Duodenal mucosa (tissue), 2 donors: ENCODE results near the gene PWWP2B.
A peak's percentile ranks its signal among the peaks of the same experiment; 100 is the strongest.

Experiments used
- H3K27ac ChIP-seq: one replicate; pipeline ENCODE4 v1.7.0; 2013; ENCODE audit warnings: low read depth, low read length
- H3K27me3 ChIP-seq, 2 donors: one replicate each; pipeline ENCODE4 v1.7.0; 2013; ENCODE audit warnings: low read length in 2 of 2, control low read depth in 1 of 2; ENCODE audit not compliant: insufficient read depth in 2 of 2, control insufficient read depth in 1 of 2
- H3K36me3 ChIP-seq, 2 donors: one replicate each; pipeline ENCODE4 v1.7.0; 2013; ENCODE audit warnings: low read length in 2 of 2, control low read depth in 1 of 2; ENCODE audit not compliant: insufficient read depth in 2 of 2, control insufficient read depth in 1 of 2
- H3K4me1 ChIP-seq, 2 donors: one replicate each; pipeline ENCODE4 v1.7.0; 2013; ENCODE audit warnings: low read length in 2 of 2, control low read depth in 1 of 2; ENCODE audit not compliant: insufficient read depth in 2 of 2, control insufficient read depth in 1 of 2
- H3K4me3 ChIP-seq, 2 donors: one replicate each; pipeline ENCODE4 v1.7.0; 2013; ENCODE audit warnings: low read length in 2 of 2, low read depth in 1 of 2
- H3K9ac ChIP-seq, 2 donors: one replicate each; pipeline ENCODE4 v1.7.0; 2013; ENCODE audit warnings: low read length in 2 of 2, low read depth in 1 of 2
- H3K9me3 ChIP-seq, 2 donors: one replicate each; pipeline ENCODE4 v1.7.0; 2013; ENCODE audit warnings: low read length in 2 of 2, control low read depth in 1 of 2; ENCODE audit not compliant: control insufficient read depth in 1 of 2

PWWP2B gene

DNA sequence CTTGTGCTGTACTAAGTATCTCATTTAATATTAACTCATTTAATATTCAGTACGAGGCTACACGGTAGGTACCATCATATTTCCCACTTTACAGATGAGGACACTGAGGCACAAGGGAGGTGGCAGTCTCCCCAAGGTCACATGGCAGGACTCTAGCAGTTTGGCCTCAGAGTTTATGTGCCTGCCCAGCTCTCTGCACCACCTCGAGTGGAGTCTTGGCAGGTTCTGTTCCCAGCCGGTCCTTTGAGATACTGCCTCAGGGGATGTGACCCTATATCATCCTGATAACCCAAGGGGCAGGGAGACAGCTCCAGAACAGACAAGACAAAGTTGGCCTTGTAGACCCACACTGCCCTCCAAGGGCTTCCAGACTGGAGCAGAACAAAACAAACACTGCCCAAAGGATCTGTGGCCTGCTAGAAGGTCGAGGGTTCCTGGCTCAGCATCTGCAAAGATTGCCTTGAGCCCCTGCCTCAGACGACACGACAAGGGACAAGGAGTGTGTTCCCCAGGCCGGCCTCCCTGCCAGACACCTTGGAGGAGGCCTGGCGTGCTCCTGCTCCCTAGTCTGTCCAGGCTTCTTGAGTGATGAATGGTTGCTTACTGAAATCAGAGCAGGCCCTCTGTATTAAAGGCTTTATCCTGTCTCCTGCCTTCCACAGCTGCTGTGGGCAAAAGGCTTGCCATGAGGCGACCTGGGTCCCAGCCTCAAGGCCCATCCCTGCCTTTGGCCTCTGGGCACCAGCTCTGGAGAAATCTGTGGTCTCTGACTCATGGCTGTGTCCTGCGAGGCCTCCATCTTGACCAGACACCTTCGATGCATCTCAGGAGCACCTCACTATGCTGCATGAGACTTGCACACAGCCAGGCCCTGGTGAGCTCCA lies 3.9 kb upstream of the PWWP2B start:
- no peaks in the 10 kb centered on the region for H3K9me3 ChIP-seq

GRCh38 chr10:132393695-132394181 lies 3.3 kb upstream of the PWWP2B start:
- H3K9ac ChIP-seq, result no peak overlapping the region
- no peak overlapping the region for H3K4me3 ChIP-seq
- H3K36me3 ChIP-seq, result no peaks in the 10 kb centered on the region
- no peak overlapping the region for H3K27ac ChIP-seq
- no peaks in the 10 kb centered on the region for H3K27me3 ChIP-seq
- peaks cover 18 to 26% of the 10 kb centered on the region in 2 donors for H3K4me1 ChIP-seq
- H3K9me3 ChIP-seq, result no peaks in the 10 kb centered on the region

More for the DNA sequence above, 3.9 kb upstream of the PWWP2B start:
- peaks cover 11 to 19% of the 10 kb centered on the region in 2 donors for H3K4me1 ChIP-seq
- no peak overlapping the region for H3K4me3 ChIP-seq
- H3K36me3 ChIP-seq, result no peaks in the 10 kb centered on the region
- no peak overlapping the region for H3K27ac ChIP-seq
- no peaks in the 10 kb centered on the region for H3K27me3 ChIP-seq
- no peak overlapping the region for H3K9ac ChIP-seq

- H3K9me3 ChIP-seq, result no peaks in the 10 kb centered on the region
- no peak overlapping the region for H3K27ac ChIP-seq
- H3K4me3 ChIP-seq, result no peak overlapping the region
- H3K27me3 ChIP-seq, result no peaks in the 10 kb centered on the region
- H3K9ac ChIP-seq, result no peak overlapping the region
- no peaks in the 10 kb centered on the region for H3K36me3 ChIP-seq
- H3K4me1 ChIP-seq, result peaks cover 18 to 26% of the 10 kb centered on the region in 2 donors
Measured at GRCh38 chr10:132394201-132394811, 2.7 kb upstream of the PWWP2B start.

GRCh38 chr10:132394936-132395703 lies 1.9 kb upstream of the PWWP2B start:
- Histone ChIP-seq H3K4me3 (no peak overlapping the region), H3K27ac (peak overlapping the region; percentile 62), H3K4me1 (peaks cover 18 to 27% of the 10 kb centered on the region in 2 donors), H3K9ac (peak overlapping the region in 1 of 2 donors; percentile 32), H3K27me3 (no peaks in the 10 kb centered on the region), H3K36me3 (no peaks in the 10 kb centered on the region), H3K9me3 (no peaks in the 10 kb centered on the region)

DNA sequence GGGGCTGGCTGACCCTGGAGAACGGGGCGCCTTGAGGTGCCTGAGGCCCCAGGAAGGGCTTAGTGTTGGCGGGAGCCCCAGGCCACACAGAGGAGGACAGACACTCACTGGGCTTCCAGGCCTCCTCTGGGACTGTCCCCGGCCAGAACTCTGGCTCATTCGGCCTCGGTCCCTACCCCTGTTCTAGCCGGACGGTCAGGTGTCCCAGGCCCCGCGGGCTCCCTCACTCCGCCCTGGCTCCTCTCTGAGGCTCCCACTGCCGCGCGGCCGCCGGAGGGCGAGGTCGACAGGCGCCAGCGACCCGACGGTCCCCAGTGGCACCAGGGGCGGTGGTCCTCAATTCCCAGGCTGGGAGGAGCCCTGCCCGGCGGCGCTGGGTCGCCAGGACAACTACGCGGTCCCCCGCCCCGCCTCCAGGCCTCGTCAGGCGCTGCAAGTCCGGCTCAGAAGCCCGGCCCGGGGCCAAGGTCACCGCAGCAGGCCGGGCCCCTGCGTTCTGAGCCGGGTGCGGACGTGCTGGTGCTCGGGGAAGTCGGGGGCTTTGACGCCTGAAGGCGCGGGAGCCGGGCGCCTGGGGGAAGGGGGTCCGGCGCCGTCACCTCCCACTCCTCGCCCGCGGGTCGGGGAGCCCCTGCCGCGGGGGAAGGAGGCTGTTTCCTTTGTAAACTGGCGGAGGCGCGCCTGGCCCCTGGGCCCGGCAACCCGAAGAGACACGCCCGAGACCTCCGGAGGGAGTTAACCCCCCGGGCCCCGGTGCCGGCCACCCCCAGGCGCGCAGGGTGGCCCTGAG lies 1.1 kb upstream of the PWWP2B start:
- H3K9ac ChIP-seq, result peak overlapping the region; percentile 32 to 38
- H3K27ac ChIP-seq, result peak overlapping the region; percentile 62
- H3K27me3 ChIP-seq, result no peaks in the 10 kb centered on the region
- peak overlapping the region; percentile 40 for H3K4me3 ChIP-seq
- H3K36me3 ChIP-seq, result no peaks in the 10 kb centered on the region
- H3K4me1 ChIP-seq, result peaks cover 22 to 35% of the 10 kb centered on the region in 2 donors
- no peaks in the 10 kb centered on the region for H3K9me3 ChIP-seq

- Histone ChIP-seq H3K9me3 (no peaks in the 10 kb centered on the region), H3K27me3 (no peaks in the 10 kb centered on the region), H3K27ac (peak overlapping the region; percentile 62), H3K9ac (peak overlapping the region; percentile 32), H3K4me3 (peak overlapping the region; percentile 40), H3K36me3 (no peaks in the 10 kb centered on the region), H3K4me1 (peaks cover 29 to 36% of the 10 kb centered on the region in 2 donors)
Measured at GRCh38 chr10:132396494-132397035, 435 bp upstream of the PWWP2B start.

DNA sequence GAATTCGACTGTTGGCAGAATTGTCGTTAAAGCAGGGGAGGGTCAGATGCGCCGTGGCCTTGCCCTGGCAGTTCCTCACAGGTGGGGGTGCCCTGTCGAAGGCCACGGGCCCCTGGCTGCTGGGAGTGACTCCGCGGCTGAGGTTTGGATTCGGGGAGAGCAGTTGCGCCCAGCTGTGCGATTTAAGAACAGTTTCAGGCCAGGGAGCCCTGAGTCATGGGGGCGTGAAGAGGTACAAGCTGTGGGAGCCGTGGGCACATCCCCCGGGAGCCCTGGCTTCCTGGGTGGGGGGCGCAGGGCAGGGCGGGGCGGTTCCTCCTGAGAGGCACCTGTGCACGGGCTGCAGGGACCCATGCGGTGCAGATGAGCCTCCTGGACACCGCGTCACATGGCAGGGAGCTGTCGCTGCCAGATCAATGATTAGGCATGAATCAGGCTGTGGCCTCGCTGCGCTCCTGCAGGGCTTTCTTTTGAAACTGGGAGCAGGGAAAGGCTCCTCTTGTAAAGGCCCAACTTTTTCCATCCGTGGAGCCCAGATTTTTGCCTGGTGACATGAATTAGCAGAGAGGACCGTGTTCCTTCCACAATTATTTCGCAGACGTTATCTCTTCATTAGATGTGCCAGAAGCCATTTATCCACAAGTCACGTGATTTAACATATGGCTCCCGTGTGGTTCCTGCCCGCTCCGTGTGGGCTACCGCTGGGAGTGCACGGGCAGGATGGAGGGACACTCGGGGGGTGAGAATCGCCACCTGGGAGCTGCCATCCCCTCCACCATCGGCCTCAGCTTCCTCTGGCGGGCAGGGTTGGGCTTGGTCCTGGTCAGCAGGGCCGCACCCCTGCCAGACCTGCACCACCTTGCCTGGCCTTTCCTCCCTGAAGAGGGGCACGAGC lies 918 bp downstream of the PWWP2B start:
- Histone ChIP-seq H3K4me3 (peak overlapping the region; percentile 78), H3K27me3 (no peaks in the 10 kb centered on the region), H3K4me1 (peaks cover 31 to 36% of the 10 kb centered on the region in 2 donors), H3K9me3 (no peaks in the 10 kb centered on the region), H3K36me3 (no peaks in the 10 kb centered on the region), H3K9ac (peak overlapping the region; percentile 64 to 74), H3K27ac (peak overlapping the region; percentile 84)

- Histone ChIP-seq H3K27ac (no peak overlapping the region), H3K9me3 (no peaks in the 10 kb centered on the region), H3K36me3 (no peaks in the 10 kb centered on the region), H3K9ac (peak overlapping the region; percentile 64 to 74), H3K4me3 (peak overlapping the region; percentile 78), H3K4me1 (peaks cover 31 to 36% of the 10 kb centered on the region in 2 donors), H3K27me3 (no peaks in the 10 kb centered on the region)
Measured at GRCh38 chr10:132398566-132398991, 1.6 kb downstream of the PWWP2B start.
